ENCODE results near the gene METTL25B. TPM values are rescaled to one million over a fixed set of nuclear protein-coding genes. Genes with fewer than 3 reads are reported as not detected.

Gene METTL25B
- total and polyA plus RNA-seq, 2 of the 13 experiments (the other 11 are each of a cell fraction or from before 2014, with no cell fraction given) = 11.9 to 24.0 TPM

DNA sequence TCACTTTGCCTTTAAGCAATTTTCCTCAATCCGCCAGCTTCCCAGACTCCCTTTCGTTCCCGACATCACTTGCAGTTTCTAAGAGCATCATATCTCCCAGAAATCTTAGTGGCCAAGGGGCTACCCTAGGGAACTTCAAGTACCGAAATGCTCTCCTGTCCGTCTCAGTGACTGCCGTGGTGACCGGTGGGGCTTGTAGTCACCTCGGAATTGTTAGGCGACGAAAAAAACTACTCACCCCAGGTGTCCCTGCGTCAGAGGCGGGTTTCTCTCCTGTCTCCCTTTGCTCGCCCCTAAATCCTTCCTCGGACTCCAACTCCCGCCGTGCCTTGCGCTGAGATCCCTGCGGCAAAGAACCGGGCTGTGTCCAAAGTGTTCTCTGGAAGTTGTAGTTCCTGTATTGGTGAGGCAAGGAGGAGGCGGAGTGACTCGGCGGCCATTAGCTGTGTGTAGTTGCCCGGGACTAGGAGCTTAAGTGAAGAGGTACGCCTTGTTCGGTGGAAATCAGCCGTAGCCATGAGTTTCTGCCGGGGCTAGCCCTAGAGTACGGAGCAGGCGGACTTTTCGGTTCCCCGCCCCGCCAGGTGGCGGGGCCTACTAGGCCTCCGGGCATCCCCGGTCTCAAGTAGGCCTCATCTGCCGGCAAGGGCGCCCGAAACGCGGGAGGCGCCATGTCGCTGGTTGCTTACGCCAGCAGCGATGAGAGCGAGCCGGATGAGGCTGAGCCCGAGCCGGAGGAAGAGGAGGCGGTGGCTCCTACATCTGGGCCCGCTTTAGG, 39.0 kb downstream of the METTL25B start, which contains the start of gene PRCC (continued):
- TF ChIP-seq ZNF816 (CRISPR knock-in tag; IDR thresholded peaks at IDR 0.05; ENCODE audit: borderline replicate concordance) (no peak), ZFY (CRISPR knock-in tag; IDR thresholded peaks at IDR 0.05) (peak; percentile 100), ZFX (CRISPR knock-in tag; IDR thresholded peaks at IDR 0.05; ENCODE audit: low read depth) (peak; percentile 100), NR3C1 (CRISPR knock-in tag; IDR thresholded peaks at IDR 0.05) (no peak), ISL2 (CRISPR knock-in tag; IDR thresholded peaks at IDR 0.05) (0 out of 2 replicates have a peak, but pooled peaks have one; percentile 16), ZNF501 (CRISPR knock-in tag; IDR thresholded peaks at IDR 0.05) (peak; percentile 79), ZSCAN31 (CRISPR knock-in tag; IDR thresholded peaks at IDR 0.05; ENCODE audit: low read depth) (peak; percentile 7; the same call in 1 of the 2 replicates), FLYWCH1 (CRISPR knock-in tag; IDR thresholded peaks at IDR 0.05) (no peak), ZNF589 (CRISPR knock-in tag; conservative IDR thresholded peaks at IDR 0.05) (no peak), HOXA5 (CRISPR knock-in tag; IDR thresholded peaks at IDR 0.05) (peak; percentile 15; the same call in 1 of the 2 replicates), JUND (CRISPR knock-in tag; IDR thresholded peaks at IDR 0.05) (peak; percentile 40; the same call in 1 of the 2 replicates), RBM22 (optimal IDR thresholded peaks at IDR 0.05; ENCODE audit: low read length) (no peak)
- TF ChIP-seq, protein P1, sequence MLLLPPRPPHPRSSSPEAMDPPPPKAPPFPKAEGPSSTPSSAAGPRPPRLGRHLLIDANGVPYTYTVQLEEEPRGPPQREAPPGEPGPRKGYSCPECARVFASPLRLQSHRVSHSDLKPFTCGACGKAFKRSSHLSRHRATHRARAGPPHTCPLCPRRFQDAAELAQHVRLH (CRISPR knock-in tag; IDR thresholded peaks at IDR 0.05; ENCODE audit: borderline replicate concordance, low read depth) = peak; percentile 75; the same call in 1 of the 2 replicates
- TF ChIP-seq, protein P2, sequence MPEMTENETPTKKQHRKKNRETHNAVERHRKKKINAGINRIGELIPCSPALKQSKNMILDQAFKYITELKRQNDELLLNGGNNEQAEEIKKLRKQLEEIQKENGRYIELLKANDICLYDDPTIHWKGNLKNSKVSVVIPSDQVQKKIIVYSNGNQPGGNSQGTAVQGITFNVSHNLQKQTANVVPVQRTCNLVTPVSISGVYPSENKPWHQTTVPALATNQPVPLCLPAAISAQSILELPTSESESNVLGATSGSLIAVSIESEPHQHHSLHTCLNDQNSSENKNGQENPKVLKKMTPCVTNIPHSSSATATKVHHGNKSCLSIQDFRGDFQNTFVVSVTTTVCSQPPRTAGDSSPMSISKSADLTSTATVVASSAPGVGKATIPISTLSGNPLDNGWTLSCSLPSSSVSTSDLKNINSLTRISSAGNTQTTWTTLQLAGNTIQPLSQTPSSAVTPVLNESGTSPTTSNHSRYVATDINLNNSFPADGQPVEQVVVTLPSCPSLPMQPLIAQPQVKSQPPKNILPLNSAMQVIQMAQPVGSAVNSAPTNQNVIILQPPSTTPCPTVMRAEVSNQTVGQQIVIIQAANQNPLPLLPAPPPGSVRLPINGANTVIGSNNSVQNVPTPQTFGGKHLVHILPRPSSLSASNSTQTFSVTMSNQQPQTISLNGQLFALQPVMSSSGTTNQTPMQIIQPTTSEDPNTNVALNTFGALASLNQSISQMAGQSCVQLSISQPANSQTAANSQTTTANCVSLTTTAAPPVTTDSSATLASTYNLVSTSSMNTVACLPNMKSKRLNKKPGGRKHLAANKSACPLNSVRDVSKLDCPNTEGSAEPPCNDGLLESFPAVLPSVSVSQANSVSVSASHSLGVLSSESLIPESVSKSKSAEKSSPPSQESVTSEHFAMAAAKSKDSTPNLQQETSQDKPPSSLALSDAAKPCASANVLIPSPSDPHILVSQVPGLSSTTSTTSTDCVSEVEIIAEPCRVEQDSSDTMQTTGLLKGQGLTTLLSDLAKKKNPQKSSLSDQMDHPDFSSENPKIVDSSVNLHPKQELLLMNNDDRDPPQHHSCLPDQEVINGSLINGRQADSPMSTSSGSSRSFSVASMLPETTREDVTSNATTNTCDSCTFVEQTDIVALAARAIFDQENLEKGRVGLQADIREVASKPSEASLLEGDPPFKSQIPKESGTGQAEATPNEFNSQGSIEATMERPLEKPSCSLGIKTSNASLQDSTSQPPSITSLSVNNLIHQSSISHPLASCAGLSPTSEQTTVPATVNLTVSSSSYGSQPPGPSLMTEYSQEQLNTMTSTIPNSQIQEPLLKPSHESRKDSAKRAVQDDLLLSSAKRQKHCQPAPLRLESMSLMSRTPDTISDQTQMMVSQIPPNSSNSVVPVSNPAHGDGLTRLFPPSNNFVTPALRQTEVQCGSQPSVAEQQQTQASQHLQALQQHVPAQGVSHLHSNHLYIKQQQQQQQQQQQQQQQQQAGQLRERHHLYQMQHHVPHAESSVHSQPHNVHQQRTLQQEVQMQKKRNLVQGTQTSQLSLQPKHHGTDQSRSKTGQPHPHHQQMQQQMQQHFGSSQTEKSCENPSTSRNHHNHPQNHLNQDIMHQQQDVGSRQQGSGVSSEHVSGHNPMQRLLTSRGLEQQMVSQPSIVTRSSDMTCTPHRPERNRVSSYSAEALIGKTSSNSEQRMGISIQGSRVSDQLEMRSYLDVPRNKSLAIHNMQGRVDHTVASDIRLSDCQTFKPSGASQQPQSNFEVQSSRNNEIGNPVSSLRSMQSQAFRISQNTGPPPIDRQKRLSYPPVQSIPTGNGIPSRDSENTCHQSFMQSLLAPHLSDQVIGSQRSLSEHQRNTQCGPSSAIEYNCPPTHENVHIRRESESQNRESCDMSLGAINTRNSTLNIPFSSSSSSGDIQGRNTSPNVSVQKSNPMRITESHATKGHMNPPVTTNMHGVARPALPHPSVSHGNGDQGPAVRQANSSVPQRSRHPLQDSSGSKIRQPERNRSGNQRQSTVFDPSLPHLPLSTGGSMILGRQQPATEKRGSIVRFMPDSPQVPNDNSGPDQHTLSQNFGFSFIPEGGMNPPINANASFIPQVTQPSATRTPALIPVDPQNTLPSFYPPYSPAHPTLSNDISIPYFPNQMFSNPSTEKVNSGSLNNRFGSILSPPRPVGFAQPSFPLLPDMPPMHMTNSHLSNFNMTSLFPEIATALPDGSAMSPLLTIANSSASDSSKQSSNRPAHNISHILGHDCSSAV (CRISPR knock-in tag; IDR thresholded peaks at IDR 0.05; ENCODE audit: borderline replicate concordance) = 0 out of 2 replicates have a peak, but pooled peaks have one; percentile 66
- TF ChIP-seq, protein P3, sequence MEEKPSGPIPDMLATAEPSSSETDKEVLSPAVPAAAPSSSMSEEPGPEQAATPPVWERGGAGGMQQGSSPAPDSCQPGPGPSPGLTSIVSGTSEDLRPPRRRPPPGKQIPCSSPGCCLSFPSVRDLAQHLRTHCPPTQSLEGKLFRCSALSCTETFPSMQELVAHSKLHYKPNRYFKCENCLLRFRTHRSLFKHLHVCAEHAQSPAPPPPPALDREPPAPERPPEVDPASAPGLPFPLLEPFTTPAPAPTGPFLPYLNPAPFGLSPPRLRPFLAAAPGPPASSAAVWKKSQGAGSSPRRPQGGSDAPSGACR (CRISPR knock-in tag; IDR thresholded peaks at IDR 0.05) = peak; percentile 88
- TF ChIP-seq, protein P4, sequence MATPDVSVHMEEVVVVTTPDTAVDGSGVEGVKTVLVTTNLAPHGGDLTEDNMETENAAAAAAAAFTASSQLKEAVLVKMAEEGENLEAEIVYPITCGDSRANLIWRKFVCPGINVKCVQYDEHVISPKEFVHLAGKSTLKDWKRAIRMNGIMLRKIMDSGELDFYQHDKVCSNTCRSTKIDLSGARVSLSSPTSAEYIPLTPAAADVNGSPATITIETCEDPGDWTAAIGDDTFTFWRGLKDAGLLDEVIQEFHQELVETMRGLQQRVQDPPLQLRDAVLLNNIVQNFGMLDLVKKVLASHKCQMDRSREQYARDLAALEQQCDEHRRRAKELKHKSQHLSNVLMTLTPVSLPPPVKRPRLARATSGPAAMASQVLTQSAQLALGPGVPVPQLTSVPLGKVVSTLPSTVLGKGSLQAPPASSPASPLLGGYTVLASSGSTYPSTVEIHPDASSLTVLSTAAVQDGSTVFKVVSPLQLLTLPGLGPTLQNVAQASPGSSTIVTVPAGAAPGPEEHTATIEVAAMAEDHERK (CRISPR knock-in tag; IDR thresholded peaks at IDR 0.05; ENCODE audit: low read depth) = 0 out of 2 replicates have a peak, but pooled peaks have one; percentile 51
- TF ChIP-seq, protein P5, sequence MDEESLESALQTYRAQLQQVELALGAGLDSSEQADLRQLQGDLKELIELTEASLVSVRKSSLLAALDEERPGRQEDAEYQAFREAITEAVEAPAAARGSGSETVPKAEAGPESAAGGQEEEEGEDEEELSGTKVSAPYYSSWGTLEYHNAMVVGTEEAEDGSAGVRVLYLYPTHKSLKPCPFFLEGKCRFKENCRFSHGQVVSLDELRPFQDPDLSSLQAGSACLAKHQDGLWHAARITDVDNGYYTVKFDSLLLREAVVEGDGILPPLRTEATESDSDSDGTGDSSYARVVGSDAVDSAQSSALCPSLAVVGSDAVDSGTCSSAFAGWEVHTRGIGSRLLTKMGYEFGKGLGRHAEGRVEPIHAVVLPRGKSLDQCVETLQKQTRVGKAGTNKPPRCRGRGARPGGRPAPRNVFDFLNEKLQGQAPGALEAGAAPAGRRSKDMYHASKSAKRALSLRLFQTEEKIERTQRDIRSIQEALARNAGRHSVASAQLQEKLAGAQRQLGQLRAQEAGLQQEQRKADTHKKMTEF (CRISPR knock-in tag; IDR thresholded peaks at IDR 0.05) = peak; percentile 79

Measured in HepG2 (cell line).